SU-DHL-6 (cell line): ENCODE data around the gene LRRC74A.

ENCODE experiments used
- EZH2phosphoT487 ChIP-seq: fragments of 200-600 bp; sonication (generic), shearing (Covaris generic); conservative IDR thresholded peaks from 2 replicates; pipeline ENCODE4 v1.6.1; 2018; ENCODE audit warnings: mild to moderate bottlenecking, antibody characterized with exemption, low read length, moderate library complexity, mixed read lengths
- TF ChIP-seq, protein P1 (sequence below): fragments of 200-600 bp; sonication (generic); IDR thresholded peaks from one replicate; pipeline ENCODE4 v1.5.1; 2017; ENCODE audit warnings: antibody characterized with exemption, mild to moderate bottlenecking, low read length, moderate library complexity; ENCODE audit not compliant: insufficient read depth, poor library complexity, severe bottlenecking

DNA sequence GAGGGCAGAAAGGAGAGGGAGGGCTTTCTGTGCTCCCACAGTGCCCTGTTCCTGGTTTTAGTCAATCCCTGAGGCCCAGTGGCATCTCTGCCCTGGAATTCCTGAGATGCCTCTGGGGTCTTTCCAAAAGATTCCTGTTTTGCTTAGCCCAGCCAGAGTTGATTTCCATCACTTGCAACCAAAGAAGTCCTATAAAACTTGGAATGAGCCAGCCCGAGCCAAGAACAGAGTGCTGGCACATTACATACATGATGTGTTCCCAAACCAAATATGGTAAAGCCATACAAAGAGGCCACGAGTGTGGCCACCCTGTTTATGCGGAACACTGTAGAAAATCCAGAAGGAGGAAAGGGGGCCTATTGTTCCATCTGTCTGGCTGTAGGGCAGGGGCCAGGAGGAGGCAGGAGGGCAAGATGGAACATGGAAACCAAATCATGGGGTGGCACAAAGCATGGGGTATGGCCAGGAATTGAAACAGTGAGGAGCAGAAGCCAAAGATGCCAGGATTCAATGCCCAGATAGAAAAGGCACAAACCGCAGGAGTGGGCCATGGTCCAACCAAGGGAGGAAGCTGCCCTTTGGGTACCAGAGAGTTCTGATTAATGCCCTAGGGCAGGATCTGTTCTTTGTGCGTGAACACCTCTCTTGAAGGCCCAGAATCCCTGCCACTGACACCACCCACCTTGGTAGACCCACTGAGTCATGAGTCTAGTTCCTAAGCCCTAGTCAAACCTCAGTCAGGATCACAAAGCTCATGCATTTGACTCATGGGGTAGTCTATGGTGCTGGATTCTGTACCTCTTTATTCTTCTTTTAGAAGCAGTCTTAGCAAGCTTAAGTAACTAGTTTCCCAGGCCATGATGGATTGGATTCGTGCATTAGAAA, 75.2 kb downstream of the LRRC74A start:
- TF ChIP-seq, protein P1, sequence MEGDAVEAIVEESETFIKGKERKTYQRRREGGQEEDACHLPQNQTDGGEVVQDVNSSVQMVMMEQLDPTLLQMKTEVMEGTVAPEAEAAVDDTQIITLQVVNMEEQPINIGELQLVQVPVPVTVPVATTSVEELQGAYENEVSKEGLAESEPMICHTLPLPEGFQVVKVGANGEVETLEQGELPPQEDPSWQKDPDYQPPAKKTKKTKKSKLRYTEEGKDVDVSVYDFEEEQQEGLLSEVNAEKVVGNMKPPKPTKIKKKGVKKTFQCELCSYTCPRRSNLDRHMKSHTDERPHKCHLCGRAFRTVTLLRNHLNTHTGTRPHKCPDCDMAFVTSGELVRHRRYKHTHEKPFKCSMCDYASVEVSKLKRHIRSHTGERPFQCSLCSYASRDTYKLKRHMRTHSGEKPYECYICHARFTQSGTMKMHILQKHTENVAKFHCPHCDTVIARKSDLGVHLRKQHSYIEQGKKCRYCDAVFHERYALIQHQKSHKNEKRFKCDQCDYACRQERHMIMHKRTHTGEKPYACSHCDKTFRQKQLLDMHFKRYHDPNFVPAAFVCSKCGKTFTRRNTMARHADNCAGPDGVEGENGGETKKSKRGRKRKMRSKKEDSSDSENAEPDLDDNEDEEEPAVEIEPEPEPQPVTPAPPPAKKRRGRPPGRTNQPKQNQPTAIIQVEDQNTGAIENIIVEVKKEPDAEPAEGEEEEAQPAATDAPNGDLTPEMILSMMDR: no peak
- no peak for TF ChIP-seq EZH2phosphoT487
